Measurements from ENCODE around the gene DNAJB4. TPM values are rescaled to one million over a fixed set of nuclear protein-coding genes. Genes with fewer than 3 reads are reported as not detected.

The DNAJB4 gene
- total and polyA plus RNA-seq, 2 of the 8 experiments (the other 6 are each of a cell fraction or from before 2014, with no cell fraction given): 6.6 to 21.8 TPM

- TF ChIP-seq NANOG (IDR thresholded peaks at IDR 0.05; ENCODE audit: insufficient read depth, low read depth, low read length, poor library complexity, severe bottlenecking) (no peak), TBP (IDR thresholded peaks at IDR 0.05; ENCODE audit: low read depth, low read length) (no peak), HDAC6 (IDR thresholded peaks at IDR 0.05; ENCODE audit: low read depth, low read length) (no peak), FOSL1 (IDR thresholded peaks at IDR 0.05; ENCODE audit: insufficient read depth, low read depth, low read length) (no peak), CBX8 (IDR thresholded peaks at IDR 0.05; ENCODE audit: borderline replicate concordance, low read depth, low read length) (no peak), ATF3 (IDR thresholded peaks at IDR 0.05; ENCODE audit: insufficient read depth, low read depth, low read length) (no peak), RNF2 (IDR thresholded peaks at IDR 0.05; ENCODE audit: borderline replicate concordance, low read depth, low read length, missing control alignments, poor library complexity, severe bottlenecking) (no peak), CEBPB (IDR thresholded peaks at IDR 0.05; ENCODE audit: low read depth, low read length) (no peak)
Measured at GRCh38 chr1:78009276-78009675, 4.5 kb downstream of the DNAJB4 start (continued).
